ENCODE measurements around the gene ST6GALNAC4. TPM values are rescaled to one million over a fixed set of nuclear protein-coding genes. Genes with fewer than 3 reads are reported as not detected.

The ST6GALNAC4 gene
- total and polyA plus RNA-seq, 9 of the 15 experiments (the other 6 are each of a cell fraction or from before 2014, with no cell fraction given) = 2.6 to 43.1 (median 15.4) TPM

GRCh38 chr9:127863191-127863621 is 53.6 kb downstream of the ST6GALNAC4 start:
- H3K79me2 ChIP-seq (ENCODE audit: control insufficient read depth, insufficient read depth, low read length) = no peaks in the 10 kb centered on the region
- no peaks in the 10 kb centered on the region for H4K20me1 ChIP-seq (replicated peaks; ENCODE audit: control insufficient read depth, insufficient read depth, low read length)
- WGBS (ENCODE audit: insufficient coverage, low coverage, missing lambda C conversion rate) = 50% methylated on average over 13 of the region's 13 CpGs
- H3K9me3 ChIP-seq (replicated peaks; ENCODE audit: control insufficient read depth, insufficient read depth, low read depth, low read length) = no peaks in the 10 kb centered on the region
- no peak for FAIRE-seq
- peak overlapping the region; percentile 91 for H3K27ac ChIP-seq (ENCODE audit: extremely low read depth, low read depth, low read length)
- H3K4me3 ChIP-seq = no peak overlapping the region
- in situ Hi-C loops (cut with MboI) = no loop called here
- no peak for ATAC-seq
- H3K36me3 ChIP-seq (ENCODE audit: control insufficient read depth, insufficient read depth, low read length) = peaks cover 12% of the 10 kb centered on the region; the same call in 1 of the 3 replicates
- peaks cover 53 to 83% of the 10 kb centered on the region in 2 experiments for H3K4me1 ChIP-seq (replicated peaks in 1 of 2; ENCODE audit: control insufficient read depth in 2 of 2, insufficient read depth in 2 of 2, low read length in 2 of 2)
- peak in 1 of 4 experiments; percentile 45 for DNase-seq (ENCODE audit: extremely low read depth in 1 of 4, low spot score in 3 of 4)
- BruUV-seq (replicated peaks) = no TSS peak
- H3K27me3 ChIP-seq (ENCODE audit: control insufficient read depth in 2 of 2, insufficient read depth in 2 of 2, low read length in 2 of 2) = no peaks in the 10 kb centered on the region
- peak overlapping the region; percentile 72 for H3K4me2 ChIP-seq (ENCODE audit: insufficient read depth, low read length)
- CTCF ChIA-PET (ENCODE audit: low intra/inter-chr PET ratio) = no interaction called here
- intact Hi-C loops (cut with micrococcal nuclease) = no loop called here
- H2AFZ ChIP-seq (ENCODE audit: low read depth, low read length) = peak overlapping the region; percentile 87
- POLR2A ChIA-PET = interaction anchor here (0.6 to 3.1 kb wide), 11 partner anchors 9 to 128 kb away, joined by 3 to 16 read pairs (median 4); partner anchors contain the start of gene TOR2A
- H3K9me1 ChIP-seq (ENCODE audit: control insufficient read depth, insufficient read depth, low read length) = peaks cover 5% of the 10 kb centered on the region
- H3K9ac ChIP-seq (ENCODE audit: insufficient read depth in 1 of 2, low read depth in 2 of 2, low read length in 2 of 2) = peak overlapping the region; percentile 50 to 69; a peak in 2 of 4 replicates
- TF ChIP-seq FOXA3 (CRISPR knock-in tag; conservative IDR thresholded peaks at IDR 0.05 in 1 of 2, IDR thresholded peaks at IDR 0.05 in 1 of 2) (no peak), CXXC5 (CRISPR knock-in tag; IDR thresholded peaks at IDR 0.05) (no peak), ZNF354B (CRISPR knock-in tag; IDR thresholded peaks at IDR 0.05) (no peak), DMBX1 (CRISPR knock-in tag; IDR thresholded peaks at IDR 0.05; ENCODE audit: borderline replicate concordance) (no peak), NFRKB (IDR thresholded peaks at IDR 0.05; ENCODE audit: low read depth) (no peak), BCL6 (CRISPR knock-in tag; IDR thresholded peaks at IDR 0.05) (no peak), HOXB6 (CRISPR knock-in tag; IDR thresholded peaks at IDR 0.05; ENCODE audit: borderline replicate concordance) (no peak), ZNF324 (CRISPR knock-in tag; IDR thresholded peaks at IDR 0.05) (no peak), CGGBP1 (CRISPR knock-in tag; IDR thresholded peaks at IDR 0.05) (no peak), BCOR (IDR thresholded peaks at IDR 0.05) (0 out of 2 replicates have a peak, but pooled peaks have one; percentile 34), DIDO1 (tag; IDR thresholded peaks at IDR 0.05; ENCODE audit: low read depth) (no peak), ZNF668 (CRISPR knock-in tag; IDR thresholded peaks at IDR 0.05) (no peak), JUND (IDR thresholded peaks at IDR 0.05; ENCODE audit: borderline replicate concordance, low read depth, low read length) (peak; percentile 76), JUND (tag; IDR thresholded peaks at IDR 0.05; ENCODE audit: borderline replicate concordance, low read depth, low read length) (no peak; the same call in 2 of the 3 replicates), ZFP1 (CRISPR knock-in tag; IDR thresholded peaks at IDR 0.05) (no peak), CBX8 (IDR thresholded peaks at IDR 0.05; ENCODE audit: borderline replicate concordance, extremely low read depth, low read depth, low read length, poor library complexity, severe bottlenecking) (no peak), RBFOX2 (IDR thresholded peaks at IDR 0.05; ENCODE audit: low read depth, low read length) (no peak), CEBPB (tag; IDR thresholded peaks at IDR 0.05) (peak; percentile 82), ZBED1 (IDR thresholded peaks at IDR 0.05) (no peak)
- TF ChIP-seq, protein P1, sequence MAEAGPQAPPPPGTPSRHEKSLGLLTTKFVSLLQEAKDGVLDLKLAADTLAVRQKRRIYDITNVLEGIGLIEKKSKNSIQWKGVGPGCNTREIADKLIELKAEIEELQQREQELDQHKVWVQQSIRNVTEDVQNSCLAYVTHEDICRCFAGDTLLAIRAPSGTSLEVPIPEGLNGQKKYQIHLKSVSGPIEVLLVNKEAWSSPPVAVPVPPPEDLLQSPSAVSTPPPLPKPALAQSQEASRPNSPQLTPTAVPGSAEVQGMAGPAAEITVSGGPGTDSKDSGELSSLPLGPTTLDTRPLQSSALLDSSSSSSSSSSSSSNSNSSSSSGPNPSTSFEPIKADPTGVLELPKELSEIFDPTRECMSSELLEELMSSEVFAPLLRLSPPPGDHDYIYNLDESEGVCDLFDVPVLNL (CRISPR knock-in tag; IDR thresholded peaks at IDR 0.05; ENCODE audit: low read depth) = no peak
- TF ChIP-seq, protein P2, sequence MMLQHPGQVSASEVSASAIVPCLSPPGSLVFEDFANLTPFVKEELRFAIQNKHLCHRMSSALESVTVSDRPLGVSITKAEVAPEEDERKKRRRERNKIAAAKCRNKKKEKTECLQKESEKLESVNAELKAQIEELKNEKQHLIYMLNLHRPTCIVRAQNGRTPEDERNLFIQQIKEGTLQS (IDR thresholded peaks at IDR 0.05) = peak; percentile 73
- TF ChIP-seq, protein P2 (CRISPR knock-in tag; conservative IDR thresholded peaks at IDR 0.05) = no peak
